Glomerular endothelial cell (primary cell): ENCODE data around the gene HACD3. TPM values are rescaled to one million over a fixed set of nuclear protein-coding genes. Genes with fewer than 3 reads are reported as not detected.
"Not testable (repeated sequence)": the region's sequence is repeated elsewhere in the genome, so short reads cannot be mapped to it uniquely, and the experiment has no call there.

Experiments used
- DNase-seq: peaks from one replicate; pipeline ENCODE4 v3.0.0-alpha.2; 2011; ENCODE audit warnings: low read depth, low spot score; ENCODE audit errors: extremely low read depth
- total RNA-seq: library from RNA; depleted of rRNA; stranded (reverse); fragments of >200 nt; gene quantifications from 2 replicates; pipeline ENCODE4 v1.2.3, GENCODE V29; 2015

The HACD3 gene
- total RNA-seq, 1 donor from 2014 or later = 75.6 TPM

DNA sequence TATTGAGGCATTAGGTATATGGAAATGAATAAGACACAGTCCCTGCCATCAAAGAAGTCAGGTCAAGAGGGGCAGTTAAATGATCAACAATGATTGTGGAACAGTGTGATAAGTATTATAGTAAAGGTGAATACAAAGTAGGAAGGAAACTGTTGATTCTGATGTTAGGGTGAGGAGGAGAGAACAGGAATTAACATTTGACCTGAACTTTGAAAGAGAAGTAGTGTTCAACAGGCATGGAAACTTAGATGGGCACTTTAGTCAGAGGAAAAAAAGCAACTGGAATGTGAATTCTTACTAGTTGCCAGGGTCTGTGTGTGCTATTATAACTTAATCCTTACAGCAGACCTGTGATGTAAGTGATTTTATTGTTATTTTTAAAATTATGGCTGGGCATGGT lies 17.6 kb downstream of the HACD3 start:
- DNase-seq = no peak

DNA sequence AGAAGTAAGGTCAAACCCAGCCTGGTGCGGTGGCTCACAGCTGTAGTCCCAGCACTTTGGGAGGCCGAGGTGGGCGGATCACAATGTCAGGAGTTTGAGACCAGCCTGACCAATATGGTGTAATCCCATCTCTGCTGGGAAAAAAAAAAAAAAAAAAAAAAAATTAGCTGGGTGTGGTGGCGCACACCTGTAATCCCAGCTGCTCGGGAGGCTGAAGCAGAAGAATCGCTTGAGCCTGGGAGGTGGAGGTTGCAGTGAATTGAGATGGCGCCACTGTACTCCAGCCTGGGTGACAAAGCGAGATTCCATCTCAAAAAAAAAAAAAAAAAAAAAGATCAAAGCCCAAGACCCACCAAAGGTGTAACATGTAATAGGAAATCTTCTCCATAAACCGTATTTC lies 19.0 kb downstream of the HACD3 start:
- not testable (repeated sequence) for DNase-seq

- no peak for DNase-seq
Observed at GRCh38 chr15:65550681-65551098, 20.4 kb downstream of the HACD3 start.

DNA sequence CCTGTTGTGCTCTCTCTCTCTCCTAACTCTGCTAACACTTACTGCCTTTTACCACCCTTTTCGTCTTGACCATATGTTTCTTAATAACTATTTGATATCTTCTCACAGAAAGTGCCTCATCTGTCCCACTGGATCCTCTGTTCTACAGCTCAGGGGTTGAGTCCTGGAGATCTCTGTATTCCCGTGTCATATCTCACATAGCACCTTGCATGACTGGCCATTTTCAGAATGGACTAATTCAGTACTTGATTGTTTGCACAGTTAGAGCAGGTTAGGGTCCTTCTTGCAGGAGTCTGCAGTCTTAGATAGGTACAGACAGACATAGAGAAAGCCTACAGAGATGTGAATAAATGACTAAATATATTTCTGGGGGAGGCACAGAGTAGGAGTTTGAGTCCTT lies 20.9 kb downstream of the HACD3 start:
- DNase-seq = no peak

DNA sequence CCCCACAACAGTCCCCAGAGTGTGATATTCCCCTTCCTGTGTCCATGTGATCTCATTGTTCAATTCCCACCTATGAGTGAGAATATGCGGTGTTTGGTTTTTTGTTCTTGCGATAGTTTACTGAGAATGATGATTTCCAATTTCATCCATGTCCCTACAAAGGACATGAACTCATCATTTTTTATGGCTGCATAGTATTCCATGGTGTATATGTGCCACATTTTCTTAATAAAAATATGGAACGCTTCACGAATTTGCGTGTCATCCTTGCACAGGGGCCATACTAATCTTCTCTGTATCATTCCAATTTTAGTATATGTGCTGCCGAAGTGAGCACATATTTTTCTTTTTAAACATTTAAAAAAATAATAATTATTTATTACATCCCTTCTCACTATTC lies 22.6 kb downstream of the HACD3 start:
- DNase-seq = not testable (repeated sequence)

- no peak for DNase-seq
Observed at GRCh38 chr15:65553691-65554090, 23.4 kb downstream of the HACD3 start.

GRCh38 chr15:65556622-65557021 lies 26.4 kb downstream of the HACD3 start:
- no peak for DNase-seq

- no peak for DNase-seq
Observed at GRCh38 chr15:65558336-65558735, 28.1 kb downstream of the HACD3 start.

DNA sequence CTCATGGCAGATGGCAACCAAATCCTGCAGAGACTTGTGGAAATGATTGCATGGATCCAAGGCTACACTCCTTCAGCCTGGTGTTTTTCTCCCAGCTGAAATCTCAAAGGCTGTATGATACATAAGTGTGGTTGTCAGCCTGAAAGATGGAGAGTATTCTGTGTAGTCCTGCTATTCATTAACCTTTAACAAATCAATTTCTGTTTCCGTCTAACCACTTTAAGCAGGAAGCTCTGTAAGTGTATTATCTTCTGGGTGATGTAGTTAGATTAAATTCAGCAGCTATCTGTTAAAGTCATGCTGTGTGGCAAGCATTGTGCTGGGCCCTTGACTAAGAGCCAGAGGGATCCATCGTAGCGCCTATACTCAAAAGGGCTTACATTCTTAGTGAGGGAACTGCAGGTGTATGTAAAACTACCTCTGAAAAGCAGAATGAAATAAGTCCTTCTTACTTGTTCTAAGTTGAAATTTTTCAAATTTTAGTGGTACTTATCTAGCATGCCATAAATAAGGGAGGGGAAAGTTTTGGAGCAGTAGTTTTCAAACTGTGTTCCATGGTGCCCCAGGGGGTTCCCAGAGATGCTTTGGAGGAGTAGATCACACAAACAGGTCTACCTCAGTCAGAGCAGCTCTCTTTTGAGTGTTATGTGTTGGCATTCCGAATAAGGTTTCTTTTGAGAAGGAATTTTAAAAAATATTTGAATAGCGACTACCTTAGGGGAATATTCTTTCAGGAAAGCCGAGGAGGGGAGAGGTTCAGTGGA lies 28.9 kb downstream of the HACD3 start:
- DNase-seq = no peak

DNA sequence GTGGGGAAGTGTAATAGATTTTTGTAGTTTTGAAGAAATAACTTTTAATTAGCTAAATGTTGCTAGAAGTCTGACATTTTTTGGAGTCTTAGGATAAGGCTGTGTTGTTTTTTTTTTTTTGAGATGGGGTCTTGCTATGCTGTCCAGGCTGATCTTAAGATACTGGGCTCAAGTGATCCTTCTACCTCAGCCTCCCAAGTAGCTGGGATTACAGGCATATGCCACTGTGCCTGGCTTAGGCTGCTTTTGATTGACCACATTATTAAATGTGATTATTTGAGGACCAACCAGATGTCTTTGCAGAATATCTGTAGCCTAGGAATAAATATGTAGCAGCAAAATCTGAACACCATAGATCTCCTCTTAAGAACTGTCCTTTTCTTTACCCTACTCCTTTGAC lies 29.7 kb downstream of the HACD3 start:
- no peak for DNase-seq

- DNase-seq = no peak
Observed at GRCh38 chr15:65561934-65562333, 31.7 kb downstream of the HACD3 start.

- no peak for DNase-seq
Observed at GRCh38 chr15:65569728-65570127, 39.5 kb downstream of the HACD3 start.

DNA sequence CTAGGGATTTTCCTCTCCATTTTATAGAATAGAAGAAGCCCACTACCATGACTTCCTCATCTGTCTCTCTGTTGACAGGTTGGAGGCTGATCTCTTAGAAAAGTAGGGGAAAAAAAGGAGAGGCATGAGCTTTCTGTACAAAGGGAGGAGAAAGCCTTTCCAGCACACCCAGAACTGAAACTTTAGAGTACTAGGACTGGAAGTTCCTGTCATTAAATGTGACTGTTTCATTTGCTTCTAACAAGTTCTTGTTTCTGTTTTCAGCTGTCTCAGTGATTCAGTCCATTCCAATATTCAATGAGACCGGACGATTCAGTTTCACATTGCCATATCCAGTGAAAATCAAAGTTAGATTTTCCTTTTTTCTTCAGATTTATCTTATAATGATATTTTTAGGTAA lies 41.7 kb downstream of the HACD3 start:
- DNase-seq = no peak

DNA sequence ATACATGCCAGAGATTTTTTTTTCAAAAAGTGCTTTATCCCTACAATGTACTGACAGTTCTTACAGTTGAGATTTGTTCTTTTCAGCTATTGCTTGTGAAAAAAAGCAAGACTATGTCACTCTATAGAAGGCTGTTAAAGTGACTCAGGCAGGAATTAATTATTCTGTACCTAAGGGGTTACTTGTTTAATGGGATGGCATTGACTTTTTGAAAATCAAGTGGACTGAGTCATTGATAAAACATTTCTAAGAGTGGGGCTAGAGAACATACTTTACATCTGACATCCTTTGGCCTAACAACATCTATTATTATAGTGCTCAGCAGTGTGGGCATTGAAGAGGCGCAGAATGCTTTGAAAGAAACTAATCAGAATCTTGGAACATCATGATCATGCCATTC lies 46.4 kb downstream of the HACD3 start:
- no peak for DNase-seq

GRCh38 chr15:65577129-65577996 lies 47.1 kb downstream of the HACD3 start:
- DNase-seq = no peak

DNA sequence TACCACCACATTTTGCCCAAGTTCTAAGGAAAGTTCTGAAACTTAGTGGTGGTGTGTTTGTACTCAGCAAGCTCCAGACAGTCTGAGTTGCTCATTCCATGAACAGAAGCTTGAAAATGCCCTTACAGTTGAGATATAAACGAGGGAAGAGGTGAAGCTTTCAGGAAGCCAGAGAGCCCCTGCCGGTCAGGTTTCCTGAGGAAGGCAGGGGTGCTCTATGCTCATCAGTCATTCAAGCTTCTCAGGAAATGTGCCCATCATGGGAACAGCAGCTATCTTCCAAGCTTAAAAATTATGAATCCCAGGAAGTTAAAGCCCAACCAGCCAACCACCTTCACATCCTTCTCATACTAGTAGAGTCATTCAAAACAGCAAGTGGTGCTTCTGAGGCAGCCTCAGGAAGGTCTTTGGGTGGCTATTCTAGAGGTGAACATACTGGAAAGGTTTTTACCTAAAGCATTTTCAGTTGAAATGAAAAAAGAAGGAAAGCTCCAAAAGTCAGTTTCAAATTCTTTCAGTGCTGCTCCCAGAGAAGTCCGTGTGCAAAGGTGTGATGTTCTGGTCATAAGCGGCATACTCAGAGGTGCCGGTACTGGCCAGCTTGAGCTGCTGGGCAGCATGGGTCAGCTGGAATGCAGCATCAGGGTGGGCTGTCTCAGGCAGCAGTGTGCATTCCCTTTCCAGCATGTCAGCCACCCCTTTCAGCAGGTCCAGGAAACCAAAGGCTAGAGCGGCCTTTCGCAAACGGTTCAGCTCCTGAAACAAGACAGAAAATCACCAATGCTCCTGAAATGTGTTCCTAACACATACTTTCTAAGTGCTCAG lies 48.9 kb downstream of the HACD3 start:
- DNase-seq = no peak

GRCh38 chr15:65579762-65580161 lies 49.5 kb downstream of the HACD3 start:
- DNase-seq = no peak

DNA sequence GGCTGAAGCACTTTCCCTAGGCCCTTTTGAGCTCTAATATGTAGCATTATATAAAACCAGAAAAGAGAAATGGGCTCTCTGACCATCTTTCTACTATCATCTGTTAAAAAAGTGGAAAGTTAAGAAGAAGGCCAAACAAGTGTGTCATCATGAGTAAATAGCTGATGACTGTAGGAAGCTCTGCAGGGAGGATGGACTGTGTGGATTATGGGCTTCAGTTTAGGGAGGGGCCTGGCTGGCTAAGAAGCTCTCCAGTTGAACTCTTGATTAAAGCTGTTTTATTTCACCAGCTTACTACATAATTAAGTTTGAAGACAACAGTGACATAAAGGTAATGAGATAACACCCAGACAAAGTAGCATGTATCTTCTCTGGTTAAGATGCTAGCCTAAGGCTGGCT lies 50.0 kb downstream of the HACD3 start:
- no peak for DNase-seq

DNA sequence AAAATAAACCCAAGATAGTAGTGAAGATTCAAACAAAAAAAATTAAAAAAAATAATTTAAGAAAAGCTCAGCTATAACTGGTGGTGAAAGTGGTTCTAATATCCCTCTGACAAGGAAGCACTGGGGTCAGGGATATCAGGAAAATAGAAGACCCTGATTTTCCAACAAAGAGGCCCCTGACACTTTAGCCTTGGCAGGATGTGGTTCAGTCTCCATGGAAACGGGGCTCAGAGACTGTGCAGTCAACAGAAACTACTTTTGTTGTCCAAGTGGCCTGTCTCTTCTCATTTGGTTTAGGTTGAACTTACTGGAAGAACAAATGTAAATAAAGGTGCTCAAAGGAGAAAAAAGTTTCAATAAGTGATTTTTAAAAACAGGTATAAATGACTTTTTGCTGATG lies 53.4 kb downstream of the HACD3 start:
- DNase-seq = no peak

- no peak for DNase-seq
Observed at GRCh38 chr15:65584241-65584640, 54.0 kb downstream of the HACD3 start.

DNA sequence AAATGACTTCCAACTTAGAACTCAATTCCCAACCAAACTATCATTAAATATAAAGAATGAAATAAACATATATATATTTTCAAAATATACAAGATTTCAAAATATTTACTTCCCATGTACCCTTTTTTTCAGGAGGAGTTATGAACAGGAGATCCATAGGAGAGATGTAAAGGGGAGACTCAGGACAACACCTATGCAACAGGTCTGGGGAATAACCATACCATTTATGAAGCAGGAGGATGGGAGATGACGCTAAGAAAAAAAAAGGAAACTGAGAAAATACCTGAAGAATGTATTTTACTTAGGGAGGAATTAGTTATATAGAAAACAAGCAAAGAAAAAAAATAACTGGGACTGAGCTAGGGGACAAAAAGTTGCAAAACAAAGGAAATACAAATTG lies 56.8 kb downstream of the HACD3 start:
- DNase-seq = no peak
